Peyer's patch (tissue), 4 donors: ENCODE measurements around the gene TSN. TPM values are rescaled to one million over a fixed set of nuclear protein-coding genes. Genes with fewer than 3 reads are reported as not detected.

ENCODE experiments used
- DNase-seq, 3 donors: peaks; one replicate each; pipeline ENCODE4 v3.0.0-alpha.2; 2017 to 2019
- H3K27ac ChIP-seq, 4 donors: fragments of 200-600 bp; sonication (generic); one replicate each; pipeline ENCODE4 v1.5.1; 2016 to 2019
- H3K27me3 ChIP-seq, 2 donors: fragments of 200-600 bp; sonication (generic); one replicate each; pipeline ENCODE4 v1.5.1; 2019
- H3K36me3 ChIP-seq, 3 donors: fragments of 200-600 bp; sonication (generic); one replicate each; pipeline ENCODE4 v1.5.1; 2016 to 2019
- H3K4me1 ChIP-seq, 4 donors: fragments of 200-600 bp; sonication (generic); one replicate each; pipeline ENCODE4 v1.5.1; 2016 to 2019
- H3K4me3 ChIP-seq, 4 donors: fragments of 200-600 bp; sonication (generic); 1 replicate in 3 of 4; 2 replicates in 1 of 4; pipeline ENCODE4 v1.5.1; 2016 to 2019; ENCODE audit warnings: mild to moderate bottlenecking in 1 of 4
- H3K9me3 ChIP-seq, 4 donors: fragments of 200-600 bp; sonication (generic); one replicate each; pipeline ENCODE4 v1.5.1; 2016 to 2019; ENCODE audit warnings: mild to moderate bottlenecking in 1 of 4
- CTCF ChIP-seq, 6 experiments: fragments of 450-650 bp in 4 of 6; fragments of 200-600 bp in 2 of 6; sonication (generic) in 1 of 6; IDR thresholded peaks; one replicate each; pipeline ENCODE4 v1.5.1; 2017 to 2019; ENCODE audit warnings: antibody characterized with exemption in 6 of 6, mild to moderate bottlenecking in 3 of 6, moderate library complexity in 1 of 6
- POLR2A ChIP-seq, 2 donors: fragments of 450-650 bp; IDR thresholded peaks; one replicate each; pipeline ENCODE4 v1.5.1; 2017; ENCODE audit warnings: antibody characterized with exemption in 2 of 2, mild to moderate bottlenecking in 2 of 2, moderate library complexity in 2 of 2
- total RNA-seq, 4 donors: library from RNA; depleted of rRNA; stranded (reverse); fragments of >200 nt; gene quantifications; one replicate each; pipeline ENCODE4 v1.1.0, GENCODE V29; 2016

TSN gene
- total RNA-seq, 4 donors from 2014 or later = 23.1 to 31.9 (median 30.2) TPM

GRCh38 chr2:121771976-121772742, 16.7 kb downstream of the TSN start:
- no peak for DNase-seq
- TF ChIP-seq POLR2A (IDR thresholded peaks at IDR 0.05) = no peak
- TF ChIP-seq CTCF (IDR thresholded peaks at IDR 0.05) = no peak
- no peaks in the 10 kb centered on the region for H3K9me3 ChIP-seq
- H3K27me3 ChIP-seq = no peaks in the 10 kb centered on the region
- no peak overlapping the region for H3K27ac ChIP-seq
- no peak overlapping the region for H3K4me3 ChIP-seq
- no peaks in the 10 kb centered on the region for H3K4me1 ChIP-seq
- peaks cover 0 to 12% (median 0%) of the 10 kb centered on the region in 3 donors for H3K36me3 ChIP-seq

GRCh38 chr2:121774235-121774634, 18.8 kb downstream of the TSN start:
- Histone ChIP-seq H3K27me3 (no peaks in the 10 kb centered on the region), H3K36me3 (no peaks in the 10 kb centered on the region), H3K4me1 (no peaks in the 10 kb centered on the region), H3K27ac (no peak overlapping the region), H3K4me3 (no peak overlapping the region), H3K9me3 (no peaks in the 10 kb centered on the region)
- TF ChIP-seq CTCF (IDR thresholded peaks at IDR 0.05) (no peak), POLR2A (IDR thresholded peaks at IDR 0.05) (no peak)
- no peak for DNase-seq

GRCh38 chr2:121776361-121776760, 20.9 kb downstream of the TSN start:
- no peaks in the 10 kb centered on the region for H3K9me3 ChIP-seq
- H3K27me3 ChIP-seq = no peaks in the 10 kb centered on the region
- H3K4me3 ChIP-seq = no peak overlapping the region
- no peaks in the 10 kb centered on the region for H3K36me3 ChIP-seq
- TF ChIP-seq CTCF (IDR thresholded peaks at IDR 0.05) = no peak
- no peak for TF ChIP-seq POLR2A (IDR thresholded peaks at IDR 0.05)
- no peaks in the 10 kb centered on the region for H3K4me1 ChIP-seq
- H3K27ac ChIP-seq = no peak overlapping the region
- no peak for DNase-seq

- TF ChIP-seq POLR2A (IDR thresholded peaks at IDR 0.05) (no peak), CTCF (IDR thresholded peaks at IDR 0.05) (no peak)
- Histone ChIP-seq H3K9me3 (no peaks in the 10 kb centered on the region), H3K36me3 (no peaks in the 10 kb centered on the region), H3K27ac (no peak overlapping the region), H3K4me1 (no peaks in the 10 kb centered on the region), H3K27me3 (no peaks in the 10 kb centered on the region), H3K4me3 (no peak overlapping the region)
- DNase-seq = no peak
Observed at GRCh38 chr2:121776885-121777698, 21.6 kb downstream of the TSN start.

GRCh38 chr2:121777699-121778058, 22.2 kb downstream of the TSN start:
- no peaks in the 10 kb centered on the region for H3K36me3 ChIP-seq
- no peak overlapping the region for H3K4me3 ChIP-seq
- H3K9me3 ChIP-seq = no peaks in the 10 kb centered on the region
- no peak for DNase-seq
- TF ChIP-seq CTCF (IDR thresholded peaks at IDR 0.05) = no peak
- TF ChIP-seq POLR2A (IDR thresholded peaks at IDR 0.05) = no peak
- H3K4me1 ChIP-seq = no peaks in the 10 kb centered on the region
- H3K27me3 ChIP-seq = no peaks in the 10 kb centered on the region
- H3K27ac ChIP-seq = no peak overlapping the region
